Renal cortical epithelial cell (primary cell): ENCODE measurements around the gene COX6B1. TPM values are rescaled to one million over a fixed set of nuclear protein-coding genes. Genes with fewer than 3 reads are reported as not detected.
"Not testable (repeated sequence)": the region's sequence is repeated elsewhere in the genome, so short reads cannot be mapped to it uniquely, and the experiment has no call there.

Experiments
- DNase-seq: peaks from one replicate; pipeline ENCODE4 v3.0.0-alpha.2; 2011; ENCODE audit warnings: low read depth
- total RNA-seq: library from RNA; depleted of rRNA; stranded (reverse); fragments of >200 nt; gene quantifications from 2 replicates; pipeline ENCODE4 v1.2.3, GENCODE V29; 2014

The COX6B1 gene, protein sequence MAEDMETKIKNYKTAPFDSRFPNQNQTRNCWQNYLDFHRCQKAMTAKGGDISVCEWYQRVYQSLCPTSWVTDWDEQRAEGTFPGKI
- 385 and 691 TPM in 2 replicates for total RNA-seq

DNA sequence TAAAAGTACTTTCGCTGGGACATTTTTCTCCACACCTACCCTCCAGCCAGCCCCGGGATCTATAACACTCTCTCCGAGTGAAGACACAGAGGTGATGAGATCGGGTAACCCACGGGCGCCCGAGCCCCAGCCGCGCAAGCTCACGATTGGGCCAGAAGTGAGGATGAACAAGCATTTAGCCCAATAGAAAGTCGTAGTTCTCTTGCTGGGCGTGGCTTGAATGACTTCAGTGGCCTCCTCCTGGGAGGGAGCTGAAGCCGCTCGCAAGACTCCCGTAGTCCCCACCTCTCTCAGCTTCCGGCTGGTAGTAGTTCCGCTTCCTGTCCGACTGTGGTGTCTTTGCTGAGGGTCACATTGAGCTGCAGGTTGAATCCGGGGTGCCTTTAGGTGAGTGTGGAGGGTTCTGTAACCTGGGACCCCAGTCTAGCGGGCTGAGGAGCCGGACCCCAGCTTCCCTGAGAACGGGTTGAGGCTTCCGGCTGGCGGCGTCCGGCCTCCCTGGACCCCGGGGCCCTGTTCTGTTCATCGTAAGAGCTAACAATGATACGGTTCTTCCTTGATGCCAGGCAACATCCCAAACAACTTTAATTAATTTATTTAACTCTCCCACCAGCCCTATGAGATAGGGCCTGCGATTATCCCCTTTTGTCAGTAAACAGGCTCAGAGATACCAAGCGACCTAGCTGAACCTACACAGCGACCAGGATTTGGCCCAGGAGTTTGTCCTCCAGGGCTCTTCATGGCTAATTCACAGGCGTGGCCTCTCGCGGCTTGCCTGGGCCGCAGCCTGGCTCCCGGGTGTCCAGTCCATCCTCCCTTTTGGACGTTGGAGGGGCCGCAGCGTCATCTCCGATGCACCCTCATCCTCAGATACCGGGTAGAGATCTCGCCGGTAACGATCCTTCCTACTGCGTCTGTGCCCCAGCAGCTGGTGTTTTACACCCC, at the start of gene COX6B1:
COX6B1 (plus strand) TSS at position 307 of the 945 bp plus-strand sequence. CDS start 2,921 bp downstream, outside the sequence.
- DNase-seq: peak; percentile 97

DNA sequence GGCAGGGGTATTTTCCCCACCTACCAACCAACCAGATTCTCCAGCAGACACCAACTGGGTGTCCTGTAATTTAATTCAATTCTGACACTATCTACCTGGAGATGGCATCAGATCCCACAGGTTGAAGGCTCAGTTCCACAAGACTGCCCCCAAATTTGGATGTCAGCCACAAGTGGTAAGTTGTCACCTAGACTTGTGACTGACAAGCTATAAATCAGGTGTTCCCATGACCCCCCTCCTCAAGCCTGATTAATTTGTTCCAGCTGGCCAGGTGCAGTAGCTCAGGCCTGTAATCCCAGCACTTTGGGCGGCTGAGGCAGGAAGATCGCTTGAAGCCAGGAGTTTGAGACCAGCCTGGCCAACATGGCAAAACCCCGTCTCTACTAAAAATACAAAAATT, 46.2 kb upstream of the COX6B1 start:
- DNase-seq: peak; percentile 15

DNA sequence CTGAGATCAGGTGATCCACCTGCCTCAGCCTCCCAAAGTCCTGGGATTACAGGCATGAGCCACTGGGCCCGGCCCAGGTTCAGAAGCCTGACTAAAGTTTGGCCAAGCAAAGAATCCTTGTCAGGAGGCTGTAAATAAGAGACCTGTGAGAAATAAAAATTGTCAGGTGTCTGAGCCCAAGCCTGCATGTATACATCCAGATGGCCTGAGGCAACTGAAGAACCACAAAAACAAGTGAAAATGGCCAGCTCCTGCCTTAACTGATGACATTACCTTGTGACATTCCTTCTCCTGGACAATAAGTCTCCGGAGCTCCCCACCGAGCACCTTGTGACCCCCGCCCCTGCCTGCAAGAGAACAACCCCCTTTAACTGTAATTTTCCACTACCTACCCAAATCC, 43.7 kb upstream of the COX6B1 start:
- DNase-seq: not testable (repeated sequence)

DNA sequence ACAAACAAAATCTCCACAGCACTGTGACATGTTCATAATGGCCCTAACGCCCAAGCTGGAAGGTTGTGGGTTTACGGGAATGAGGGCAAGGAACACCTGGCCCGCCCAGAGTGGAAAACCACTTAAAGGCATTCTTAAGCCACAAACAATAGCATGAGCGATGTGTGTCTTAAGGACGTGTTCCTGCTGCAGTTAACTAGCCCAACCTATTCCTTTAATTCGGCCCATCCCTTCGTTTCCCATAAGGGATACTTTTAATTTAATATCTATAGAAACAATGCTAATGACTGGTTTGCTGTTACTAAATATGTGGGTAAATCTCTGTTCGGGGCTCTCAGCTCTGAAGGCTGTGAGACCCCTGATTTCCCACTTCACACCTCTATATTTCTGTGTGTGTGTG, 41.0 kb upstream of the COX6B1 start:
- not testable (repeated sequence) for DNase-seq

DNA sequence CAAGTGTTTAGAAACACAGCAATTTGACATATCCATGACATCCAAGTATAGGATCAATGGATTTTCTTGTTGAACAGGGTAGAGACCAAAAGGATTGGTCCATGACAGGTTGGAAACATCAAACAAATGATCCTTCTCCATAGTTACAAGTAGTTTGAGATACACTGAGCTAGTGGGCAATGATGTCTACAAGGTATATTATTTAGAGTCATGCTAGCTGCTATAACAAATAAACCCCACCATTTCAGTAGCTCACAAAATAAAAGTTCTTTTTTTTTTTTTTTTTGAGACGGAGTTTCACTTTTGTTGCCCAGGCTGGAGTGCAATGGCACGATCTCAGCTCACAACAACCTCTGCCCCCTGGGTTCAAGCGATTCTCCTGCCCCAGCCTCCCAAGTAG, 40.5 kb upstream of the COX6B1 start:
- DNase-seq: no peak

DNA sequence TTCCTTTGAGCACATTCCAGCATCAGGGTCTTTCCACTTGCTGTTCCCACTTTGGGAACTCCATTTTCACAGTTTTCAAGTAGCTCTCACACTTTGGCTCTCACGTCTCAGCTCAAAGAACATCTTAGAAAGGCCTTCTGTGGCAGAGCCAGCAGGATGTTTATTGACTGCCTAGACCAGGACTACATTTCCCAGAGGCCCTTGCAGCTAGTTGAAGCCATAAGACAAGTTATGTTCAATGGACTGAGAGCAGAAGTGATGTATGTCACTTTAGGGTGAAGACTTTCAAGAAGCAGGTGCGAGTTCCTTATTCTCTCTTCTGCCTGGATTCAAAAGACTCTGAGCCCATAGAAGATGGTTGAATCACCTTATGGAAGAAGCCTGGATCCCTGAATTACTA, 39.9 kb upstream of the COX6B1 start:
- no peak for DNase-seq

DNA sequence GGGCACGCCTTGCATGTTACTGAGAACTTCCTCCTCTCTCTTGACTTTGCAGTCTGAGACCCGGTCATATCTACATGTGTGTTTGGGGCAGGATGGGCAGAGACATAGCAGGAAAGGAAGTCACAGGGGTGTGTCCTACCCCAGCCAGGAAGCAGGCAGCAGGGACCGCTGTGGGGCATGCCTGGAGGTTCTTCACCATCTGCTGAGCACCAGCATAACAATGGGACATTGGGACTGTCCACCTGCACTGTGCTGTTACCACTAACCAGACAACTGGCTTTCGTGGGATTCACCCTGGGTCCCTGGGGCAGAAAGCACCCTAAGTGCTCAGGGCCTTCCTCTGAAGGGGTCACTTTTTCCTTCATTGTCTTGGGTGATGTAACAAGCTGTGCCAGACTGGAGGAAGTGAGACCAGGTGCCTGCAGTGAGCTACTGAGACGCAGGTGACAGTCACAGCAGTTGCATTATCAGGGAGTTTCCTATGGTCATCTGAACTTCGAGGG, 38.2 kb upstream of the COX6B1 start:
- DNase-seq: no peak

DNA sequence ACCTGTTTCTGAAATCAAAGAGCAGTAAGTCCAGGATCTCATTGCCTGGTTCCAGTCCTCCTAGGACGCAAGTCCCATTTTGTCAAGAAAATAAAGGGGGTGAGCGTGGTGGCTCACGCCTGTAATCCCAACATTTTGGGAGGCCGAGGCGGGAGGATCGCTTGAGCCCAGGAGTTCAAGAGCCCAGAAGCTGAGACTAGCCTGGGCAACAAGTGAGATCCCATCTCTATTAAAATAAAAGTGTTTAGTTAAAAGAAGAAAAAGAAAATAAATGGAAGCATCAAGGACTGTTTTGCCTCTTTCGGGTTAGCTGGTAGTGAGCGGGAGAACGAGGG, 35.9 kb upstream of the COX6B1 start:
- no peak for DNase-seq

DNA sequence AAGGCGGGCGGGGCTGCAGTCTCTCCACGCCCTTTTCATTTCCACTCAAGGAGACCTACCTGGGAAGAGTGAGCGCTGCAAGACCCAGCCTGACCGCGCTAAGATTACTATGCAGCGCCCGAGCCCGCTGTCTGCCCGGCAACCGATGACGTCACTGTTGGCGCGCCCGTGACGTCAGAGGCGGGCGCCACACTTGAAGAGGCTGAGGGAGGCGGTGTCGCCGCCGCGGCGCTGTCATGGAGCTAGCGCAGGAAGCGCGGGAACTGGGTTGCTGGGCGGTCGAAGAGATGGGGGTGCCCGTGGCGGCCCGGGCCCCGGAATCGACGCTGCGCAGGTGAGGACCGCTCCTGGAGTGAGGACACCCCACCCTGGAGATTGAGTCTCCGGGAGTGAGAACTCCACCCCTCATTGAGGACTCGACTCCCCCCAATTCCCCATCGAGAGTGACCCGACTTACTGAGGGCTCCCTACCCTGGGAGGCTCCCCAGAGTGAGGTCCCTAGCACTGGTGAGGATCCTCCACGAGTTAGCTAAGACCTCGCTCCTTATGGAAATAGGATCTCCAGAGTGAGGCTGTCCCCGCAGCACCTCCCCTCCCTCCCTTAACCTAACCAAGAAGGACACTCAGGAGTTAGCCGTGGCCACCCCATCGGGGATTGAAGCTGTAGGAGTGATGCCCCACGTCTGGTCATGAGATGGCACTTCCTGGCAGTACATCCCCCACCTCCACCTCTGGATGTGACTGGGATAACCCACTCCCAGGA, 35.4 kb upstream of the COX6B1 start, which contains the start of gene HAUS5:
HAUS5 (plus strand) TSS at position 177 of the 763 bp plus-strand sequence; CDS start at position 237, 60 bp downstream.
- peak; percentile 63 for DNase-seq

DNA sequence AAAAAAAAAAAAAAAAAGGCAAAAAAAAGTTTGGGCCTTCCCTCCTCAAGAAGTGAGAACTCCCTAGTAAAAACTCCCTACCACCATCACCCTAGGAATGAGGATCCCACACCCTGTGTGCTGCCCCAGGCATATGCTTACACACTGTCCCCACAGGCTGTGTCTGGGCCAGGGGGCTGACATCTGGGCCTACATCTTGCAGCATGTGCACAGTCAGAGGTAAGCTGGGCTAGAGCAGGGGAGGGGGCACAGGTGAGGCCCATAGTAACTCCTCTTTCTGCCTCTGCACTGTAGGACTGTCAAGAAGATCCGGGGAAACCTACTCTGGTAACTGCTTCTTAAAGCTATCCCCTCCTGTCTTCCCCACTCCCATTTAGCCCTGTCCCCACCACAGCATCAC, 34.5 kb upstream of the COX6B1 start:
- DNase-seq: no peak

DNA sequence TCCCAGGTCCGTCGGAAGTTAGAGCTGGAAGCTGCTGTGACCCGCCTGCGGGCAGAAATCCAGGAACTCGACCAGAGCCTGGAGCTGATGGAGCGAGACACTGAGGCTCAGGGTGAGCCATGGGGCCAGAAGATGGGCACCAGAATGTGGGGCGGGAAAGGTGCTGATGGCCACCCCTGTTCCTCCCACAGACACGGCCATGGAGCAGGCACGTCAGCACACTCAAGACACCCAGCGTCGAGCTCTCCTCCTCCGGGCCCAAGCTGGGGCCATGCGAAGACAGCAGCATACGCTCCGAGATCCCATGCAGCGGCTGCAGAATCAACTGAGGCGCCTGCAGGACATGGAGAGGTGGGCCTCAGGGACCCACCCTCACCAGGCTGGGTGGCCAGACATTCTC, 33.1 kb upstream of the COX6B1 start:
- no peak for DNase-seq

DNA sequence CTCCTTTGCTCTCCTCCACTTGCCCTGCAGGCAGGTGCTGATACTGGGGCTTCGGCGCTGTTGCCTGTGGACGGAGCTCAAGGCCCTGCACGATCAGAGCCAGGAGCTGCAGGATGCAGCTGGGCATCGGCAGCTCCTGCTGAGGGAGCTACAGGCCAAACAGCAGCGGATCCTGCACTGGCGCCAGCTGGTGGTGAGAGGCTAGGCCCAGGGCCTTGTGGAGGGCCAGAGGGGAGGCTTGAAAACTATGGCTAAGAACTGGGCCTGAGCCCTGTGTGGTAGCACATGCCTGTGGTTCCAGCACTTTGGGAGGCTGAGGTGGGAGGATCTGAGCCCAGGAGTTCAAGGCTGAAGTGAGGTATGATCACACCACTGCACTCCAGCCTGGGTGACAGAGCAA, 29.3 kb upstream of the COX6B1 start:
- no peak for DNase-seq

DNA sequence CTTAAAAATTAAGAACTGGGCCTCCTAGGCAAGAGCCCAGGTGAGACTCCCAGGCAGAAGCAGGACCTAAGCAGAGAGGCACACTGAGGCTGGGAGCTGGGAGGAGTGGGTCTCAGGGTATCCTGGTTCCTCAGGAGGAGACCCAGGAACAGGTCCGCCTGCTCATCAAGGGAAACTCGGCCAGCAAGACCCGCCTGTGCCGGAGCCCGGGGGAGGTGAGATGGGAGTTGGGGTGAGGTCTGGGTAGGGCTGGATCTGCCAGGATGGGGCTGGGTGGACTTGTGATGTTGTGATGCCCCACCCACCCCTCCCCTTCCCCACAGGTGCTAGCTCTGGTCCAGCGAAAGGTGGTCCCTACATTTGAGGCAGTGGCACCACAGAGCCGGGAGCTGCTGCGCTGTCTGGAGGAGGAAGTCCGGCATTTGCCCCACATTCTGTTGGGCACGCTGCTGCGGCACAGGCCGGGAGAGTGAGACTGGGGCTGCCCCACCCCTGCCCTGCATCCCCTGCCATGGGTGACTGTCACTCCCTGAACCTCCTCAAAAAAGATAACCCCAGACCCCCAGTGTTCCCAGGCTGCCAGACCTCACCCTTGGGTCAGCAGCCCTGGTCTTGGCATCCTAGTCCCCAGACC, 28.7 kb upstream of the COX6B1 start:
- no peak for DNase-seq

DNA sequence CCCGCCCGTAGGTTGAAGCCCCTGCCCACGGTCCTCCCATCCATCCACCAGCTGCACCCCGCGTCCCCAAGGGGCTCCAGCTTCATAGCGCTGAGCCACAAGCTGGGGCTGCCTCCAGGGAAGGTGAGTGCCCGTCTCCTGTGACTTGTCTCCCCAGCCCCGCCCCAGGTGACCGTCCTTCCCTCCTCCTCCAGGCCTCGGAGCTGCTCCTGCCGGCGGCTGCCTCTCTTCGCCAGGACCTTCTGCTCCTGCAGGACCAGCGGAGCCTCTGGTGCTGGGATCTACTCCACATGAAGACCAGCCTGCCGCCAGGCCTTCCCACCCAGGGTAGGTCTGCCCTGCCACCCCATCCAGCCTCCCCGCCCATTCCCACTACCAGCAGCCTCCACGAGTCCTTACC, 28.1 kb upstream of the COX6B1 start:
- DNase-seq: no peak

DNA sequence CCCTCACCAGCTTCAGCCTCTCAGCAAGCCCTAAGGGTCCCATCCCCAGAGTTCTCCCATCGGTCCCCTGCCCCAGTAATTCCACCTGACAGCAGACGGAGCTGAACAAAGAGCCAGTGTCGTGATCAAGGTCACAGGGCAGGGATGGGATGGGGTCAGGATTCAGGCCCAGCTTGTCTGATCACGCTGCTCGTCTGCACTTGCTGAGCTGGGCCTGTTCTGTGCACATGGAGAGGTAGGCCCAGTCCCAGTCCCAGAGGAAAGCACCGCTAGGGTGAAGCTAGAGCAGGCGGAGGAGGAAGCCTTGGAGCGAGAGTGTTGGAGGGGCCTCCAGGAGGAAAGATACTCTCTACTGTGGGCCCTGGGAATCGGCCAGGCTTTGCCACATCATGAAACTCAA, 26.4 kb upstream of the COX6B1 start:
- DNase-seq: no peak

DNA sequence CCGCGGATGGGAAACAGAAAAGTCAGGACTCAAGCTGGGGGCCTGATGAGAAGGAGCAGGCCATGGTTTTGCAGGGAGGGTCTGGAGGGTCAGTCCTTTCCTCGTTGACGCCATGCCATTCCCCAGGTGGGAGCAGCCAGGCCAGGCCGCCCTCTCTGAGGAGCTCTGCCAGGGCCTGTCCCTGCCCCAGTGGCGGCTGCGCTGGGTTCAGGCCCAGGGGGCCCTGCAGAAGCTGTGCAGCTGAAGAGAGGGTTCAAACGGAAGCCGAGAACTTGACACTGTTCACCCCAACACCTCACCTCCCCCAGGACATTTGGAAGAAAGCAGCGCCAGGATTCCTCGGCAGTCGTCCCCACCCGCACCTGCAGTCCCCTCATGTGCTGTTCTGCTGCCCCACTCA, 25.4 kb upstream of the COX6B1 start:
- no peak for DNase-seq

DNA sequence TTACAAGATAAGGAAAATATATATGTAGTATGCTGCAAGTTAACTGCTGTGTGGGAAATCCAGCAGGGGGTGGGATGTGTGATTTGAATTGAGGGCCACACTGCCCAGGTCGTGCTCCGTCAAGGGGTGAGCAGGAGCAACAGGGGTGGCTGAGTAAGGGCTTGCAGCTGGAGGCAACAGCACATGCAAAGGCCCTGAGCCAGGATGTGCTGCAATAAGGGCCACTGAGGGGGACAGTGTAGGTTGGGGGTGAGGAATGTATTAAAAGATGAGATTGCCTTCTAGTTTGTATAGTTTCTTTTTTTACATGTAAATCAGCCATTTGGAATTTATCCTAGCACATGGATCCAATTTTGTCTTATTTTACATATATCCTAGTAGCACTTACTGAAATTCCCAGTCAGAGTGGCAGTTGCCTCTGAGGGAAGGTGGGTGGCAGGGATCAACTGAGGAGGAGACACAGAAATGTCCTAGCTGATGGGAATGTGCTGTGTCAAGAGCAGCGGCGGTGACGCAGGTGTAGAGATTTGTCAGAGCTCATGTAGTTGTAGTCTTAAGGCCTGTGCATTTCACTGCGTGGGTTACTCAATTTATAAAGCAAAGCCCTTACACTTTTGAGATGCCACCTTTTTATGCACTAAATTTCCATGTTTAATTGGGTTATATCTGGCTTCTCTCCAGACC, 24.7 kb upstream of the COX6B1 start:
- no peak for DNase-seq

DNA sequence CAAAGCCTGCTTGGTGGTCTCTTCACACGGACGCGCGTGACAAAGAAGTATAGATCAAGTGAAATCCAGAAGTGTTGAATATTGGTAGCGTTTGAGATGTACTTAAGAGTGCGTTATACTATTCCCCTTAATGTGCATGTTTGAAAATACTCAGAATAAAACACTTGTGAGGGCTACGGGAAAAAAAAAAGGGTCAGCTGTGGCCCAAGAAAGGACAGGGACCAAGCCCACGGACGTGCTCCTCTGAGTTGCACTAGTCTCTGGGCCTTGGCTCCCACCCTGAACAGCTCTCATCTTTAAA, 19.9 kb upstream of the COX6B1 start:
- no peak for DNase-seq

DNA sequence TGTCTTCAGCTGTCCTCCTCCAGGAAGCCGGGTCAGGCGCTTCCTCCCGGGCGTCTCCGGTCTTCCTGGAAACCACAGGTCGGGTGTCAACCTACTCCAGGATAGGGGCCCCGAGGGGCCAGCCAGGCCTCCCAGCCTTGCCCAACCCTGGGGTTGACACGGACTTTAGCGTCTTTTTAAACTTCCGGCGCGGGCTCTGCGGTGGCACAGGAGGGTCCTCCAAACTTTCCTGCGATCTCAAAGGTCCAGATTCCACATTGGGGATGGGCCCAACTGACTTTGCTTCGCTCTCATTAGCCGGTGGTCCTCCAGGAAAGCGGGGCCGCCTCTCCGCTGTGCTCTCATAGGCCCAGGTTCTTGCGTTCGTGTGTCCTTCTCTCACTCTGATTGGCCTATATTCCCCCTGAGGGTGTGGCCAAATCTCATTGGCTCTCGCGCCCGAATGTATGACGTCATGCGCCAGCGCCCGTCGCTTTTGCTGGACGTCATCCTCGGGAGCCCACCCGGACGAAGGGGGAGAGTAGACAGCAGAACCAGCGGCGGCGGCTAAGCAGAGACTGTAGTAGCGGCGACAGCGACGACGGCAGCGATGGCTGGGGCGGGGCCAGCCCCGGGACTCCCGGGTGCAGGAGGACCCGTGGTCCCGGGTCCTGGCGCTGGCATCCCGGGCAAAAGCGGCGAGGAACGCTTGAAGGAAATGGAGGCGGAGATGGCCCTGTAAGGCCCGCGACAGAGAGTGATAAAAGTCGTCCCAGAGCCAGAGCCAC, 19.4 kb upstream of the COX6B1 start, which contains the start of gene RBM42:
RBM42 (plus strand) TSS at position 472 of the 767 bp plus-strand sequence; CDS start at position 590, 118 bp downstream.
- DNase-seq: peak; percentile 98

DNA sequence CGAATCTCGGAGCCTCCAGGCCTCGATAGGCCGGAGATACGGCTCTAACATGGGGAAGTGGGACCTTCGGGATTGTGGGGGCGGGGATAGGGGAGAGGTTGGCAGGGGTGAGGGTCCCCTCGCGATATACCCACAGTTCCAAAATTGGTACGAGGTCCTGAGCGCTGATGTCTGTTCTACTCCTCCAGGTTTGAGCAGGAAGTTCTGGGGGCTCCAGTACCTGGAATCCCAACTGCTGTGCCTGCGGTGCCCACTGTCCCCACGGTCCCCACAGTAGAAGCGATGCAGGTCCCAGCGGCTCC, 18.8 kb upstream of the COX6B1 start:
- DNase-seq: no peak
